ENCODE results near the gene ZNHIT2. TPM values are rescaled to one million over a fixed set of nuclear protein-coding genes. Genes with fewer than 3 reads are reported as not detected.

The ZNHIT2 gene
- total and polyA plus RNA-seq, 2 of the 13 experiments (the other 11 are each of a cell fraction or from before 2014, with no cell fraction given): 1.1 to 6.5 TPM

DNA sequence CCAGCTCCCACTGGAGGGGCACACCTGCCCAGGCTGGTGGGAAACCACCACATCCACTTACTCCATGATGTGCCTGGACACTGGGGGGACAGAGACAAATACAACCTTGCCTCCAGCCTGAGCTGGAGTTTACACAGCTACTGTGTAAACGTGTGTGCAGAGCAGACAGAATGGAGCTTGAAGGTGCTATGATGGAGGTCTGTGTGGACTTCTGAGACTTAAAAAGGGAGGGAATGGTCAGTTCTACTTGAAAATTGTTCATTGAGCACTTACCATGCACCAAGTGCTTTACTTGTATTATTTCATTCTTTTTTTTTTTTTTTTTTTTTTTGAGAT, 44.9 kb downstream of the ZNHIT2 start (continued):
- TF ChIP-seq, protein P1, sequence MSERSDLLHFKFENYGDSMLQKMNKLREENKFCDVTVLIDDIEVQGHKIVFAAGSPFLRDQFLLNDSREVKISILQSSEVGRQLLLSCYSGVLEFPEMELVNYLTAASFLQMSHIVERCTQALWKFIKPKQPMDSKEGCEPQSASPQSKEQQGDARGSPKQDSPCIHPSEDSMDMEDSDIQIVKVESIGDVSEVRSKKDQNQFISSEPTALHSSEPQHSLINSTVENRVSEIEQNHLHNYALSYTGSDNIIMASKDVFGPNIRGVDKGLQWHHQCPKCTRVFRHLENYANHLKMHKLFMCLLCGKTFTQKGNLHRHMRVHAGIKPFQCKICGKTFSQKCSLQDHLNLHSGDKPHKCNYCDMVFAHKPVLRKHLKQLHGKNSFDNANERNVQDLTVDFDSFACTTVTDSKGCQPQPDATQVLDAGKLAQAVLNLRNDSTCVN (CRISPR knock-in tag; IDR thresholded peaks at IDR 0.05; ENCODE audit: borderline replicate concordance): no peak
- TF ChIP-seq, protein P2, sequence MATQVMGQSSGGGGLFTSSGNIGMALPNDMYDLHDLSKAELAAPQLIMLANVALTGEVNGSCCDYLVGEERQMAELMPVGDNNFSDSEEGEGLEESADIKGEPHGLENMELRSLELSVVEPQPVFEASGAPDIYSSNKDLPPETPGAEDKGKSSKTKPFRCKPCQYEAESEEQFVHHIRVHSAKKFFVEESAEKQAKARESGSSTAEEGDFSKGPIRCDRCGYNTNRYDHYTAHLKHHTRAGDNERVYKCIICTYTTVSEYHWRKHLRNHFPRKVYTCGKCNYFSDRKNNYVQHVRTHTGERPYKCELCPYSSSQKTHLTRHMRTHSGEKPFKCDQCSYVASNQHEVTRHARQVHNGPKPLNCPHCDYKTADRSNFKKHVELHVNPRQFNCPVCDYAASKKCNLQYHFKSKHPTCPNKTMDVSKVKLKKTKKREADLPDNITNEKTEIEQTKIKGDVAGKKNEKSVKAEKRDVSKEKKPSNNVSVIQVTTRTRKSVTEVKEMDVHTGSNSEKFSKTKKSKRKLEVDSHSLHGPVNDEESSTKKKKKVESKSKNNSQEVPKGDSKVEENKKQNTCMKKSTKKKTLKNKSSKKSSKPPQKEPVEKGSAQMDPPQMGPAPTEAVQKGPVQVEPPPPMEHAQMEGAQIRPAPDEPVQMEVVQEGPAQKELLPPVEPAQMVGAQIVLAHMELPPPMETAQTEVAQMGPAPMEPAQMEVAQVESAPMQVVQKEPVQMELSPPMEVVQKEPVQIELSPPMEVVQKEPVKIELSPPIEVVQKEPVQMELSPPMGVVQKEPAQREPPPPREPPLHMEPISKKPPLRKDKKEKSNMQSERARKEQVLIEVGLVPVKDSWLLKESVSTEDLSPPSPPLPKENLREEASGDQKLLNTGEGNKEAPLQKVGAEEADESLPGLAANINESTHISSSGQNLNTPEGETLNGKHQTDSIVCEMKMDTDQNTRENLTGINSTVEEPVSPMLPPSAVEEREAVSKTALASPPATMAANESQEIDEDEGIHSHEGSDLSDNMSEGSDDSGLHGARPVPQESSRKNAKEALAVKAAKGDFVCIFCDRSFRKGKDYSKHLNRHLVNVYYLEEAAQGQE (IDR thresholded peaks at IDR 0.05; ENCODE audit: borderline replicate concordance in 1 of 2, low read depth in 1 of 2, low read length in 2 of 2): no peak
- TF ChIP-seq, protein P3, sequence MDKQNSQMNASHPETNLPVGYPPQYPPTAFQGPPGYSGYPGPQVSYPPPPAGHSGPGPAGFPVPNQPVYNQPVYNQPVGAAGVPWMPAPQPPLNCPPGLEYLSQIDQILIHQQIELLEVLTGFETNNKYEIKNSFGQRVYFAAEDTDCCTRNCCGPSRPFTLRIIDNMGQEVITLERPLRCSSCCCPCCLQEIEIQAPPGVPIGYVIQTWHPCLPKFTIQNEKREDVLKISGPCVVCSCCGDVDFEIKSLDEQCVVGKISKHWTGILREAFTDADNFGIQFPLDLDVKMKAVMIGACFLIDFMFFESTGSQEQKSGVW (CRISPR knock-in tag; IDR thresholded peaks at IDR 0.05; ENCODE audit: borderline replicate concordance): no peak
- TF ChIP-seq, protein P4, sequence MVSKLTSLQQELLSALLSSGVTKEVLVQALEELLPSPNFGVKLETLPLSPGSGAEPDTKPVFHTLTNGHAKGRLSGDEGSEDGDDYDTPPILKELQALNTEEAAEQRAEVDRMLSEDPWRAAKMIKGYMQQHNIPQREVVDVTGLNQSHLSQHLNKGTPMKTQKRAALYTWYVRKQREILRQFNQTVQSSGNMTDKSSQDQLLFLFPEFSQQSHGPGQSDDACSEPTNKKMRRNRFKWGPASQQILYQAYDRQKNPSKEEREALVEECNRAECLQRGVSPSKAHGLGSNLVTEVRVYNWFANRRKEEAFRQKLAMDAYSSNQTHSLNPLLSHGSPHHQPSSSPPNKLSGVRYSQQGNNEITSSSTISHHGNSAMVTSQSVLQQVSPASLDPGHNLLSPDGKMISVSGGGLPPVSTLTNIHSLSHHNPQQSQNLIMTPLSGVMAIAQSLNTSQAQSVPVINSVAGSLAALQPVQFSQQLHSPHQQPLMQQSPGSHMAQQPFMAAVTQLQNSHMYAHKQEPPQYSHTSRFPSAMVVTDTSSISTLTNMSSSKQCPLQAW (CRISPR knock-in tag; IDR thresholded peaks at IDR 0.05): no peak
- TF ChIP-seq STAG1 (CRISPR knock-in tag; IDR thresholded peaks at IDR 0.05) (0 out of 2 replicates have a peak, but pooled peaks have one; percentile 2), HOXA7 (CRISPR knock-in tag; IDR thresholded peaks at IDR 0.05) (no peak)
